ENCODE results near the gene SPECC1L.
A peak's percentile ranks its signal among the peaks of the same experiment; 100 is the strongest.
"Not testable (repeated sequence)": the region's sequence is repeated elsewhere in the genome, so short reads cannot be mapped to it uniquely, and the experiment has no call there.

Gene SPECC1L

GRCh38 chr22:24270556-24271385, at the start of gene SPECC1L:
Gene SPECC1L (plus strand): TSS chr22:24270831. CDS start chr22:24302232, 31,401 bp downstream.
- DNase-seq, result peak; percentile 89

- no peak for DNase-seq
Measured at GRCh38 chr22:24224468-24224867, 46.2 kb upstream of the SPECC1L start.

- DNase-seq, result no peak
Measured at GRCh38 chr22:24225044-24225601, 45.5 kb upstream of the SPECC1L start.

- DNase-seq, result no peak
Measured at GRCh38 chr22:24225951-24226350, 44.7 kb upstream of the SPECC1L start.

- DNase-seq, result peak; percentile 70
Measured at GRCh38 chr22:24230911-24231656, 39.5 kb upstream of the SPECC1L start.

- no peak for DNase-seq
Measured at GRCh38 chr22:24231706-24232105, 38.9 kb upstream of the SPECC1L start.

GRCh38 chr22:24232124-24232523, 38.5 kb upstream of the SPECC1L start:
- DNase-seq, result no peak

GRCh38 chr22:24232725-24233124, 37.9 kb upstream of the SPECC1L start:
- DNase-seq, result no peak

- DNase-seq, result no peak
Measured at GRCh38 chr22:24233235-24233634, 37.4 kb upstream of the SPECC1L start.

- DNase-seq, result no peak
Measured at GRCh38 chr22:24233816-24234215, 36.8 kb upstream of the SPECC1L start.

- DNase-seq, result no peak
Measured at GRCh38 chr22:24235315-24235714, 35.3 kb upstream of the SPECC1L start.

- DNase-seq, result no peak
Measured at GRCh38 chr22:24236656-24237055, 34.0 kb upstream of the SPECC1L start.

- DNase-seq, result not testable (repeated sequence)
Measured at GRCh38 chr22:24238101-24238694, 32.4 kb upstream of the SPECC1L start.

GRCh38 chr22:24240381-24240780, 30.2 kb upstream of the SPECC1L start:
- DNase-seq, result no peak

- DNase-seq, result not testable (repeated sequence)
Measured at GRCh38 chr22:24240985-24241692, 29.5 kb upstream of the SPECC1L start.

GRCh38 chr22:24243417-24243816, 27.2 kb upstream of the SPECC1L start:
- DNase-seq, result not testable (repeated sequence)

- no peak for DNase-seq
Measured at GRCh38 chr22:24244144-24244787, 26.4 kb upstream of the SPECC1L start.

- DNase-seq, result not testable (repeated sequence)
Measured at GRCh38 chr22:24245030-24245431, 25.6 kb upstream of the SPECC1L start, which contains the start of gene GGT5. Gene GGT5 (minus strand): TSS chr22:24245082. CDS start chr22:24244725, 357 bp downstream.

GRCh38 chr22:24245584-24246561, 24.8 kb upstream of the SPECC1L start:
- DNase-seq, result not testable (repeated sequence)

GRCh38 chr22:24247011-24247507, 23.6 kb upstream of the SPECC1L start:
- DNase-seq, result no peak

All from activated naive CD4-positive, alpha-beta T cell treated with Interleukin-2 at 50 U/mL for 16 hours (primary cell).